SK-N-SH treated with all-trans-retinoic acid at 6 μM for 48 hours (cell line): Measurements from ENCODE around the gene USH1G.
"Not testable (repeated sequence)": the region's sequence is repeated elsewhere in the genome, so short reads cannot be mapped to it uniquely, and the experiment has no call there.

Experiments used
- ATAC-seq: fragments of 200-7000 bp; cut with Tn5 transposase; 3 replicates; pipeline ENCODE4 v1.9.1; 2020; ENCODE audit warnings: mild to moderate bottlenecking, moderate library complexity
- ARNTL ChIP-seq: fragments of 450-650 bp; formaldehyde crosslinking; IDR thresholded peaks from 2 replicates; pipeline ENCODE4 v1.5.0; 2020; ENCODE audit warnings: low read depth, mild to moderate bottlenecking, moderate library complexity, borderline replicate concordance
- BACH2 ChIP-seq: fragments of 250-450 bp; sonication (Bioruptor Pico); IDR thresholded peaks from 2 replicates; pipeline ENCODE4 v1.9.0; 2021; ENCODE audit warnings: mild to moderate bottlenecking, borderline replicate concordance
- CSDC2 ChIP-seq: fragments of 250-450 bp; sonication (Bioruptor Pico); IDR thresholded peaks from 2 replicates; pipeline ENCODE4 v1.5.0; 2020; ENCODE audit warnings: mild to moderate bottlenecking, moderate library complexity
- CSRNP3 ChIP-seq: fragments of 250-450 bp; sonication (Bioruptor Pico); IDR thresholded peaks from 2 replicates; pipeline ENCODE4 v1.5.1; 2021; ENCODE audit warnings: mild to moderate bottlenecking, moderate library complexity
- ESRRG ChIP-seq: fragments of 250-450 bp; sonication (Bioruptor Pico); IDR thresholded peaks from 2 replicates; pipeline ENCODE4 v1.6.1; 2021; ENCODE audit warnings: mild to moderate bottlenecking
- OSR1 ChIP-seq: fragments of 250-450 bp; sonication (Bioruptor Pico); IDR thresholded peaks from 2 replicates; pipeline ENCODE4 v1.8.0; 2022; ENCODE audit warnings: moderate library complexity, mild to moderate bottlenecking, inconsistent platforms
- POU6F1 ChIP-seq: fragments of 250-450 bp; sonication (Bioruptor Pico); IDR thresholded peaks from 2 replicates; pipeline ENCODE4 v1.8.0; 2021; ENCODE audit warnings: low read depth, mild to moderate bottlenecking, moderate library complexity, borderline replicate concordance
- PPARA ChIP-seq: fragments of 250-450 bp; sonication (Bioruptor Pico); IDR thresholded peaks from 2 replicates; pipeline ENCODE4 v1.5.0; 2020; ENCODE audit warnings: mild to moderate bottlenecking, borderline replicate concordance
- RARB ChIP-seq: fragments of 250-450 bp; sonication (Bioruptor Pico); IDR thresholded peaks from 2 replicates; pipeline ENCODE4 v1.8.0; 2021; ENCODE audit warnings: mild to moderate bottlenecking, moderate library complexity
- TCF4 ChIP-seq: fragments of 250-450 bp; sonication (Bioruptor Pico); IDR thresholded peaks from 2 replicates; pipeline ENCODE4 v1.8.0; 2021; ENCODE audit warnings: mild to moderate bottlenecking, moderate library complexity, borderline replicate concordance
- TOX ChIP-seq: fragments of 250-450 bp; sonication (Bioruptor Pico); IDR thresholded peaks from 2 replicates; pipeline ENCODE4 v1.8.0; 2021; ENCODE audit warnings: mild to moderate bottlenecking, moderate library complexity, borderline replicate concordance
- ZC3H10 ChIP-seq: fragments of 250-450 bp; sonication (Bioruptor Pico); IDR thresholded peaks from 2 replicates; pipeline ENCODE4 v1.5.1; 2021; ENCODE audit warnings: mild to moderate bottlenecking, moderate library complexity
- ZFP3 ChIP-seq: fragments of 250-450 bp; sonication (Bioruptor Pico); IDR thresholded peaks from 2 replicates; pipeline ENCODE4 v1.5.0; 2020; ENCODE audit warnings: mild to moderate bottlenecking, moderate library complexity
- ZNF565 ChIP-seq: fragments of 450-650 bp; formaldehyde crosslinking; conservative IDR thresholded peaks from 2 replicates; pipeline ENCODE4 v1.5.0; 2020; ENCODE audit warnings: low read depth, mild to moderate bottlenecking, moderate library complexity
- ZNF70 ChIP-seq: fragments of 450-650 bp; formaldehyde crosslinking; IDR thresholded peaks from 2 replicates; pipeline ENCODE4 v1.5.0; 2020; ENCODE audit warnings: mild to moderate bottlenecking, moderate library complexity
- TF ChIP-seq, protein P1 (sequence below): fragments of 250-450 bp; sonication (Bioruptor Pico); IDR thresholded peaks from 2 replicates; pipeline ENCODE4 v1.8.0; 2020; ENCODE audit warnings: mild to moderate bottlenecking, moderate library complexity, borderline replicate concordance
- TF ChIP-seq, protein P2 (sequence below): fragments of 250-450 bp; sonication (Bioruptor Pico); IDR thresholded peaks from 2 replicates; pipeline ENCODE4 v1.5.0; 2020; ENCODE audit warnings: mild to moderate bottlenecking, moderate library complexity

USH1G gene

GRCh38 chr17:74873037-74873873, 49.8 kb downstream of the USH1G start (continued):
- TF ChIP-seq ARNTL (no peak), OSR1 (CRISPR knock-in tag) (no peak), CSDC2 (CRISPR knock-in tag) (no peak), ESRRG (no peak), TOX (CRISPR knock-in tag) (no peak), TCF4 (CRISPR knock-in tag) (no peak), ZC3H10 (no peak)

- ATAC-seq, result peak; percentile 87
- TF ChIP-seq PPARA (CRISPR knock-in tag), result no peak
- TF ChIP-seq ZFP3, result peak; percentile 32; the same call in 1 of the 2 replicates
These were observed 50.6 kb downstream of the USH1G start, which contains the start of gene FDXR for GRCh38 chr17:74872313-74873036. FDXR (minus strand) TSS chr17:74872994; CDS start chr17:74872944, 50 bp downstream.

GRCh38 chr17:74871356-74872076, 51.5 kb downstream of the USH1G start:
- TF ChIP-seq CSRNP3, result no peak
- TF ChIP-seq PPARA (CRISPR knock-in tag), result no peak
- TF ChIP-seq RARB, result no peak
- no peak for TF ChIP-seq POU6F1 (CRISPR knock-in tag)
- no peak for TF ChIP-seq OSR1 (CRISPR knock-in tag)
- TF ChIP-seq, protein P1, sequence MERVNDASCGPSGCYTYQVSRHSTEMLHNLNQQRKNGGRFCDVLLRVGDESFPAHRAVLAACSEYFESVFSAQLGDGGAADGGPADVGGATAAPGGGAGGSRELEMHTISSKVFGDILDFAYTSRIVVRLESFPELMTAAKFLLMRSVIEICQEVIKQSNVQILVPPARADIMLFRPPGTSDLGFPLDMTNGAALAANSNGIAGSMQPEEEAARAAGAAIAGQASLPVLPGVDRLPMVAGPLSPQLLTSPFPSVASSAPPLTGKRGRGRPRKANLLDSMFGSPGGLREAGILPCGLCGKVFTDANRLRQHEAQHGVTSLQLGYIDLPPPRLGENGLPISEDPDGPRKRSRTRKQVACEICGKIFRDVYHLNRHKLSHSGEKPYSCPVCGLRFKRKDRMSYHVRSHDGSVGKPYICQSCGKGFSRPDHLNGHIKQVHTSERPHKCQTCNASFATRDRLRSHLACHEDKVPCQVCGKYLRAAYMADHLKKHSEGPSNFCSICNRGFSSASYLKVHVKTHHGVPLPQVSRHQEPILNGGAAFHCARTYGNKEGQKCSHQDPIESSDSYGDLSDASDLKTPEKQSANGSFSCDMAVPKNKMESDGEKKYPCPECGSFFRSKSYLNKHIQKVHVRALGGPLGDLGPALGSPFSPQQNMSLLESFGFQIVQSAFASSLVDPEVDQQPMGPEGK (CRISPR knock-in tag), result no peak
- no peak for TF ChIP-seq ZNF565 (CRISPR knock-in tag)
- TF ChIP-seq, protein P2, sequence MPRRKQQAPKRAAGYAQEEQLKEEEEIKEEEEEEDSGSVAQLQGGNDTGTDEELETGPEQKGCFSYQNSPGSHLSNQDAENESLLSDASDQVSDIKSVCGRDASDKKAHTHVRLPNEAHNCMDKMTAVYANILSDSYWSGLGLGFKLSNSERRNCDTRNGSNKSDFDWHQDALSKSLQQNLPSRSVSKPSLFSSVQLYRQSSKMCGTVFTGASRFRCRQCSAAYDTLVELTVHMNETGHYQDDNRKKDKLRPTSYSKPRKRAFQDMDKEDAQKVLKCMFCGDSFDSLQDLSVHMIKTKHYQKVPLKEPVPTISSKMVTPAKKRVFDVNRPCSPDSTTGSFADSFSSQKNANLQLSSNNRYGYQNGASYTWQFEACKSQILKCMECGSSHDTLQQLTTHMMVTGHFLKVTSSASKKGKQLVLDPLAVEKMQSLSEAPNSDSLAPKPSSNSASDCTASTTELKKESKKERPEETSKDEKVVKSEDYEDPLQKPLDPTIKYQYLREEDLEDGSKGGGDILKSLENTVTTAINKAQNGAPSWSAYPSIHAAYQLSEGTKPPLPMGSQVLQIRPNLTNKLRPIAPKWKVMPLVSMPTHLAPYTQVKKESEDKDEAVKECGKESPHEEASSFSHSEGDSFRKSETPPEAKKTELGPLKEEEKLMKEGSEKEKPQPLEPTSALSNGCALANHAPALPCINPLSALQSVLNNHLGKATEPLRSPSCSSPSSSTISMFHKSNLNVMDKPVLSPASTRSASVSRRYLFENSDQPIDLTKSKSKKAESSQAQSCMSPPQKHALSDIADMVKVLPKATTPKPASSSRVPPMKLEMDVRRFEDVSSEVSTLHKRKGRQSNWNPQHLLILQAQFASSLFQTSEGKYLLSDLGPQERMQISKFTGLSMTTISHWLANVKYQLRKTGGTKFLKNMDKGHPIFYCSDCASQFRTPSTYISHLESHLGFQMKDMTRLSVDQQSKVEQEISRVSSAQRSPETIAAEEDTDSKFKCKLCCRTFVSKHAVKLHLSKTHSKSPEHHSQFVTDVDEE, result no peak
- no peak for ATAC-seq

GRCh38 chr17:74870512-74870911, 52.5 kb downstream of the USH1G start:
- TF ChIP-seq CSRNP3 (no peak), TCF4 (CRISPR knock-in tag) (no peak), ESRRG (no peak), BACH2 (CRISPR knock-in tag) (no peak), TOX (CRISPR knock-in tag) (no peak), RARB (no peak), ZNF70 (CRISPR knock-in tag) (no peak), ARNTL (no peak), PPARA (CRISPR knock-in tag) (no peak)
- no peak for ATAC-seq

DNA sequence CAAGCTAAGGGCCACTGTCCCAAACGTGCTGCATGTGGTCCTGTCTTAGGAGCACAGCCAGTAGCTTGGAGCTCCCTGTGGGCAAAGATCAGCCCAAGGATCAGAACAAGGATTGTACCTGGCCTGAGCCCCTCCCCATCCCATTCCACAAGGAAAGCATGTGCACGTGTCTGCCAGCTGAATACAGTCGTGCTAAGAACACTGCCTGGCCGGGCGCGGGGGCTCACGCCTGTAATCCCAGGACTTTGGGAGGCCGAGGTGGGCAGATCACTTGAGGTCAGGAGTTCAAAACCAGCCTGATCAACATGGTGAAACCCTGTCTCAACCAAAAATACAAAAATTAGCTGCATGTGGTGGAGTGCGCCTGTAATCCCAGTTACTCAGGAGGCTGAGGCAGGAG, 53.0 kb downstream of the USH1G start:
- not testable (repeated sequence) for ATAC-seq
